Fibroblast of mammary gland (primary cell): ENCODE measurements around the gene COL21A1.
"Not testable (repeated sequence)": the region's sequence is repeated elsewhere in the genome, so short reads cannot be mapped to it uniquely, and the experiment has no call there.

ENCODE experiments used
- DNase-seq: peaks from one replicate; pipeline ENCODE4 v3.0.0-alpha.2; 2010; ENCODE audit warnings: low read depth
- H3K4me3 ChIP-seq: 2 replicates; pipeline ENCODE4 v1.5.1; 2011; ENCODE audit warnings: low read depth, mild to moderate bottlenecking, low read length, moderate library complexity; ENCODE audit not compliant: control insufficient read depth
- TF ChIP-seq, protein P1 (sequence below): conservative IDR thresholded peaks from 2 replicates; pipeline ENCODE4 v1.5.1; 2011; ENCODE audit warnings: low read depth, low read length, inconsistent platforms; ENCODE audit not compliant: control insufficient read depth, insufficient read depth

The COL21A1 gene

DNA sequence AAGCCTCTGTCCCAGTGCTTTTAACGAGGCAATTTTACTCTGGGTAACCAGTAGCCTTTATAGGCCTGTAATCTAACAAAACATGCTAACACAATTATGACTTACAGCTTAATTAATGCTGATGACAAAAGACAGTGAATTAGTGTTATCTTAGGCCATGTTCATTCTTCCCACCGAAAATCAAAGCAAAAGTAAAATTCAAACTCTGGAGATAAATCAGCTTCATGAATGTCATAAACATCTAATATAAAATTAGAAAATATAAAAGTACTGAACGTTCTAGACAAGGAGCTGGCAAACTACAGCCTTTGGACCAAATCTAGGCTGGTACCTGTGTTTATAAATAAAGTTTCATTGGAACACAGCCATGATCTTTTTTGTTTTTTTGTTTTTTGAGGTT is 18.6 kb upstream of the COL21A1 start:
- H3K4me3 ChIP-seq: no peak overlapping the region
- TF ChIP-seq, protein P1, sequence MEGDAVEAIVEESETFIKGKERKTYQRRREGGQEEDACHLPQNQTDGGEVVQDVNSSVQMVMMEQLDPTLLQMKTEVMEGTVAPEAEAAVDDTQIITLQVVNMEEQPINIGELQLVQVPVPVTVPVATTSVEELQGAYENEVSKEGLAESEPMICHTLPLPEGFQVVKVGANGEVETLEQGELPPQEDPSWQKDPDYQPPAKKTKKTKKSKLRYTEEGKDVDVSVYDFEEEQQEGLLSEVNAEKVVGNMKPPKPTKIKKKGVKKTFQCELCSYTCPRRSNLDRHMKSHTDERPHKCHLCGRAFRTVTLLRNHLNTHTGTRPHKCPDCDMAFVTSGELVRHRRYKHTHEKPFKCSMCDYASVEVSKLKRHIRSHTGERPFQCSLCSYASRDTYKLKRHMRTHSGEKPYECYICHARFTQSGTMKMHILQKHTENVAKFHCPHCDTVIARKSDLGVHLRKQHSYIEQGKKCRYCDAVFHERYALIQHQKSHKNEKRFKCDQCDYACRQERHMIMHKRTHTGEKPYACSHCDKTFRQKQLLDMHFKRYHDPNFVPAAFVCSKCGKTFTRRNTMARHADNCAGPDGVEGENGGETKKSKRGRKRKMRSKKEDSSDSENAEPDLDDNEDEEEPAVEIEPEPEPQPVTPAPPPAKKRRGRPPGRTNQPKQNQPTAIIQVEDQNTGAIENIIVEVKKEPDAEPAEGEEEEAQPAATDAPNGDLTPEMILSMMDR: no peak
- DNase-seq: no peak

DNA sequence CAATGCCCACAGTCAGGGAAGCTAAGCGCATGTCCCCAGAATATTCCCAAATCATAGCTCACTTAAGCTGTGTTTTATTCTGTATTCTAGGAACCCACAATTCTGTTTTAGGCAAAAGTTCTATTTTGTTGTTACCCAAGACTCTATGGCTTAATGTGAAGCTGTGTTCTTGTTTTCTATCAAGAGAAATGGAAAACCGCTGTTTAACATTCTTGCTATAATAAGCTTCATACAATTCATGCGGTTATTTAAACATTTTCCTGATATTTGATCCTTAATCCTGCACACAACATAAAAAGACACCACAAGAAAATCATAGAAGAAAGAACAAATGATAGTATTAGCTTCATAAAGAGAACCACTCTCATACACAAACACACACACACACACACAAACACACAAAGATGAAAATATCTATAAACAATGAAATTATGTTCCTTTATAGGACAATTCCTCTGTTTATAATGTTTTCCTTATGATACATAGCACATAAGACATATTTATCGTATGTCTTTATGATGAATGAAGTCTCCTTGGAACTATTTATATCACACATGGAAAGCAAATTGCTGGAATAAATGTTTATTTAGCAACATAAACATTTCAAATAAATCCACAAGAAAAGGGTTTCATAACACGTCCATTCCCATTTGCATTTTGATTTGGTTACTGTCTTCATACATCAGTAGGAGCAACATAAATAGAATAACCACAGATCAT is 16.4 kb upstream of the COL21A1 start:
- TF ChIP-seq, protein P1: no peak
- no peak for DNase-seq
- no peak overlapping the region for H3K4me3 ChIP-seq

DNA sequence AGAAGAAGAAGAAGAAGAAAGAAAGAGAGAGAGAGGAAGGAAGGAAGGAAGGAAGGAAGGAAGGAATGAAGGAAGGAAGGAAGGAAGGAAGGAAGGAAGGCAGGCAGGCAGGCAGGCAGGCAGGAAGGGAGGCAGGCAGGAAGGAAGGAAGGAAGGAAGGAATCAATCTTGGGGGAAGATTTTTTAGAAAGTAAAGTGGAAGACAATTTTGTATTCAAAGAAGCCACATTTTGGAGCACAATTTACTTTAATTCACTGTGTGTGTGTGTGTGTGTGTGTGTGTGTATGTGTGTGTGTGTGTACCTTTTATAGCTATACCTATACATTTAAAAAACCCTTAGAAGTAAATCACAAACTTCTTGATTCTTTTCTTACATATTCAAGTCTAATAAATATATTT is 13.2 kb upstream of the COL21A1 start:
- not testable (repeated sequence) for H3K4me3 ChIP-seq, DNase-seq

DNA sequence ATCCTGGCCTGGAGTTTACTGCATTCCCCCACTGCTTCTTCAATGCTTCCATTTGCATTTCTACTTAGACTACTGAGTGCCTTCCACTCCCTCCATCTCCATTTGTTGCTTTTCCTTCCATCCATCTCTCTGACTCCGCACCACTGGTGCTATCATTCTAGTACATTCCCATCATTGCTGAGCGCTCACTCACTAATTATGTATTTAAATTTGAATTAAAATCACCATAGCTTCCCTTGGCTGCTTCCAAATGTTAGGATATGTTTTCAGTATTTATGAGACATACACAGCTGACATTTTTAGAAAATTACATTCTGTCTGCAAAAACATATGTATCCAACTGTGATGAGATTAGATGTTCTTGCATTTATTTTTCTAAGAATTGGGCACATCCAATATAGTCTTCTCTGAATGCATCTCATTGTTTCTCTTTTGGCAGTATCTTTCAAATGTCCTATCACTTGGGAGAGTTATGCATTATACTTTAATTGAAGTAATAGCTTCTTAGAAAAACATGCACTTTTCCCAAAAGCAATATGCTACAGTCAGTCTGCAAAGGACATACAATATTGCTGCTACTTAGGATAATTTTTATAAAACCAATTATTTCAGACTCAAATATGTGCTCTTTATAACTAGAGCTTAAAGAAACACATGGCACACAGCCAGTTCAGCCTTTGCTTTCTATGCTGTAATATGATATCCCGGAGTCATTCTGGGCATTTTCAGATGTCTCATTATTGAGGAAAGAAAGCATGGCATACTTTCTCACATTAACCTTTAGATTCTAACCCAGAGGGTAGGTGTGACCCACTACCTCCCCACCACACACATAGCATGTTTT is 12.1 kb upstream of the COL21A1 start:
- no peak overlapping the region for H3K4me3 ChIP-seq
- TF ChIP-seq, protein P1: no peak
- DNase-seq: peak; percentile 68

GRCh38 chr6:56255349-56255748 is 8.0 kb upstream of the COL21A1 start:
- DNase-seq: no peak
- TF ChIP-seq, protein P1: no peak
- H3K4me3 ChIP-seq: no peak overlapping the region

GRCh38 chr6:56250266-56250665 is 2.9 kb upstream of the COL21A1 start:
- DNase-seq: no peak
- no peak overlapping the region for H3K4me3 ChIP-seq
- TF ChIP-seq, protein P1: no peak

GRCh38 chr6:56247654-56248122 is 308 bp upstream of the COL21A1 start:
- peak overlapping the region; percentile 67 for H3K4me3 ChIP-seq
- DNase-seq: no peak
- TF ChIP-seq, protein P1: no peak
